ENCODE results near the gene CEP85L. TPM values are rescaled to one million over a fixed set of nuclear protein-coding genes. Genes with fewer than 3 reads are reported as not detected.

CEP85L gene
- total RNA-seq, 1 donor from 2014 or later = 12.6 TPM

- no peak for DNase-seq (ENCODE audit: low spot score)
- Histone ChIP-seq H3K4me3 (no peak overlapping the region), H4K20me1 (ENCODE audit: low read depth) (no peaks in the 10 kb centered on the region), H3K79me2 (ENCODE audit: low read depth) (no peaks in the 10 kb centered on the region), H3F3A (ENCODE audit: low read depth) (no peaks in the 10 kb centered on the region), H3K27ac (no peak overlapping the region), H3K9me3 (ENCODE audit: low read depth) (no peaks in the 10 kb centered on the region), H3K27me3 (no peaks in the 10 kb centered on the region), H3K9ac (no peak overlapping the region), H3K4me2 (no peak overlapping the region), H3K4me1 (no peaks in the 10 kb centered on the region), H2AFZ (replicated peaks) (no peak overlapping the region), H3K36me3 (no peaks in the 10 kb centered on the region)
- TF ChIP-seq EZH2phosphoT487 (IDR thresholded peaks at IDR 0.05) = no peak
- no peak for TF ChIP-seq EZH2 (IDR thresholded peaks at IDR 0.05)
- TF ChIP-seq CTCF (IDR thresholded peaks at IDR 0.05) = no peak
- Mint-ChIP-seq H3K36me3 (no peaks in the 10 kb centered on the region), H3K4me3 (no peak overlapping the region), H3K27ac (no peak overlapping the region), H3K4me1 (no peaks in the 10 kb centered on the region), H3K9me3 (peaks cover under 1% of the 10 kb centered on the region), H3K27me3 (ENCODE audit: insufficient read depth, low read depth) (no peaks in the 10 kb centered on the region)
Measured at GRCh38 chr6:118588626-118589025, 62.8 kb downstream of the CEP85L start.

DNA sequence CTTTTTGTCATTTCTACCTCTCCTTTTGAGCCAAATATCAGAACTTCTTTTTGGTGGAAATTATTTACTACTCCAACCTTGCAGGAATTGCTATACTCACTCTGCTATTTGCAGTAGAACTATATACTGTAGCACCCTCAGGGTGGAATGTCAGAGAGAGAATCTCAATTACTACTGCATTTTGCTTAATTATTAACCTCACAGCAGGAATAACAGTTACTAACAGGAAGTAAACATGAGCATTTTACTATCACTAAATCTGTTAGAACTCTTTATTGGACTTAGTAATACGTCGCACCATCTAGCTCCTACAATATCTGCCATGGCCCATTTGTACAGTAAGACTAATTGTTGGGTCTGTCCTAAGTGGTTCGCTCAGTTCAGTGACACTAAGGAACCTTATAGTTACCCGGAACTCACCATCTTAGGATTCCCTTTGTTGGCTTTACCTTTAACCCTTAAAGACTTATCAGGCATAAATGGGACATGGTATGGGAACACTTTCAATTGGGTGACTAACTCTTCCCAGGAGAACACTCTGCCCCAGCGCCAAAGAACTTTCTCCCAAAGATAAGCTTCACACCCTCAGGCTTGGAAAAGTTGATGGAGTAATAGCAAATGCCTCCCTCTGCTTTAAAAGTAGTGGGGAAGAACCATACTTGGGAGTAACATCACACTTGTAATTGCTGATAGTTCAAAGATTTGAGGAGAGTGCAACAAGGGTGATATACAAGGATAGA is 64.5 kb downstream of the CEP85L start:
- Histone ChIP-seq H3K4me1 (no peaks in the 10 kb centered on the region), H3F3A (ENCODE audit: low read depth) (no peaks in the 10 kb centered on the region), H3K4me2 (no peak overlapping the region), H3K4me3 (no peak overlapping the region), H3K9ac (no peak overlapping the region), H3K9me3 (ENCODE audit: low read depth) (no peaks in the 10 kb centered on the region), H3K27ac (no peak overlapping the region), H3K27me3 (no peaks in the 10 kb centered on the region), H3K36me3 (no peaks in the 10 kb centered on the region), H4K20me1 (ENCODE audit: low read depth) (no peaks in the 10 kb centered on the region), H2AFZ (replicated peaks) (no peak overlapping the region), H3K79me2 (ENCODE audit: low read depth) (no peaks in the 10 kb centered on the region)
- Mint-ChIP-seq H3K4me1 (no peaks in the 10 kb centered on the region), H3K4me3 (no peak overlapping the region), H3K9me3 (no peaks in the 10 kb centered on the region), H3K27me3 (ENCODE audit: insufficient read depth, low read depth) (no peaks in the 10 kb centered on the region), H3K27ac (no peak overlapping the region), H3K36me3 (no peaks in the 10 kb centered on the region)
- no peak for DNase-seq (ENCODE audit: low spot score)
- TF ChIP-seq EZH2phosphoT487 (IDR thresholded peaks at IDR 0.05) (no peak), CTCF (IDR thresholded peaks at IDR 0.05) (no peak), EZH2 (IDR thresholded peaks at IDR 0.05) (no peak)

- no peaks in the 10 kb centered on the region for H3K4me1 ChIP-seq
- H3K27ac ChIP-seq = no peak overlapping the region
- H3K4me2 ChIP-seq = no peak overlapping the region
- no peaks in the 10 kb centered on the region for H3F3A ChIP-seq (ENCODE audit: low read depth)
- no peak overlapping the region for H2AFZ ChIP-seq (replicated peaks)
- H3K4me1 Mint-ChIP-seq = no peaks in the 10 kb centered on the region
- no peaks in the 10 kb centered on the region for H3K79me2 ChIP-seq (ENCODE audit: low read depth)
- no peak overlapping the region for H3K27ac Mint-ChIP-seq
- H3K27me3 Mint-ChIP-seq (ENCODE audit: insufficient read depth, low read depth) = no peaks in the 10 kb centered on the region
- no peaks in the 10 kb centered on the region for H4K20me1 ChIP-seq (ENCODE audit: low read depth)
- TF ChIP-seq CTCF (IDR thresholded peaks at IDR 0.05) = no peak
- no peak for TF ChIP-seq EZH2phosphoT487 (IDR thresholded peaks at IDR 0.05)
- no peak for TF ChIP-seq EZH2 (IDR thresholded peaks at IDR 0.05)
- no peaks in the 10 kb centered on the region for H3K36me3 ChIP-seq
- H3K9me3 ChIP-seq (ENCODE audit: low read depth) = no peaks in the 10 kb centered on the region
- peaks cover 7% of the 10 kb centered on the region for H3K9me3 Mint-ChIP-seq
- H3K9ac ChIP-seq = no peak overlapping the region
- H3K4me3 ChIP-seq = no peak overlapping the region
- peaks cover 6% of the 10 kb centered on the region for H3K36me3 Mint-ChIP-seq
- H3K4me3 Mint-ChIP-seq = no peak overlapping the region
- no peak for DNase-seq (ENCODE audit: low spot score)
- H3K27me3 ChIP-seq = no peaks in the 10 kb centered on the region
Measured at GRCh38 chr6:118584911-118585310, 66.5 kb downstream of the CEP85L start.
